ENCODE data around the gene BPIFB6. TPM values are rescaled to one million over a fixed set of nuclear protein-coding genes. Genes with fewer than 3 reads are reported as not detected.

BPIFB6 gene
- total RNA-seq, 6 donors from 2014 or later: not detected

DNA sequence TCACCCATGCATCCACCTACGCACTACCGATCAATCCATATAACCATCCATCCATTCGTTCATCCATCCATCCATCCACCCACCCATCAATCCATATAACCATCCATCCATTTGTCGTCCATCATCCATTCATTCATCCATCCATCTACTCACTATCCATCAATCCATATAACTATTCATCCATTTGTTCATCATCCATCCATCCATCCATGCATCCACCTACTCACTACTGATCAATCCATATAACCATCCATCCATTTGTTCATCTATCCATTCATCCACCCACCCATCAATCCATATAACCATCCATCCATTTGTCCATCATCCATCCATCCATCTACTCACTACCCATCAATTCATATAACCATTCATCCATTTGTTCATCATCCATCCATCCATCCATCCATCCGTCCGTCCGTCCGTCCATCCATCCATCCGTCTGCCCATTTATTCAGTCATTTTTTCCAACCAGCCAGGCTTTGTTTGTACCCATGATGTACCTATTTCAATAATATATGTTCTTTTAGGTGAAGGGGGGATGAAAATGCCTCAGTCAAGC lies 6.1 kb upstream of the BPIFB6 start:
- Histone ChIP-seq H3K4me3 (no peak overlapping the region), H3K4me1 (no peaks in the 10 kb centered on the region), H3K9me3 (no peaks in the 10 kb centered on the region), H3K27ac (no peak overlapping the region), H3K27me3 (no peaks in the 10 kb centered on the region), H3K36me3 (no peaks in the 10 kb centered on the region)
- no peak for ATAC-seq (ENCODE audit: low FRiP score in 2 of 2)
- 50 to 82% methylated on average over 9 of the region's 9 CpGs for WGBS, 2 donors
- DNase-seq: no peak
- TF ChIP-seq POLR2AphosphoS5 (IDR thresholded peaks at IDR 0.05): no peak
- TF ChIP-seq CTCF (IDR thresholded peaks at IDR 0.05): no peak
- TF ChIP-seq EP300 (IDR thresholded peaks at IDR 0.05): no peak

GRCh38 chr20:33026072-33026778 lies 5.2 kb upstream of the BPIFB6 start:
- TF ChIP-seq POLR2AphosphoS5 (IDR thresholded peaks at IDR 0.05): no peak
- WGBS, 2 donors: 50 to 57% methylated on average over 5 of the region's 5 CpGs
- ATAC-seq (ENCODE audit: low FRiP score in 2 of 2) (no peak), DNase-seq (no peak)
- Histone ChIP-seq H3K27ac (no peak overlapping the region), H3K27me3 (no peaks in the 10 kb centered on the region), H3K9me3 (no peaks in the 10 kb centered on the region), H3K36me3 (no peaks in the 10 kb centered on the region), H3K4me3 (no peak overlapping the region), H3K4me1 (no peaks in the 10 kb centered on the region)

DNA sequence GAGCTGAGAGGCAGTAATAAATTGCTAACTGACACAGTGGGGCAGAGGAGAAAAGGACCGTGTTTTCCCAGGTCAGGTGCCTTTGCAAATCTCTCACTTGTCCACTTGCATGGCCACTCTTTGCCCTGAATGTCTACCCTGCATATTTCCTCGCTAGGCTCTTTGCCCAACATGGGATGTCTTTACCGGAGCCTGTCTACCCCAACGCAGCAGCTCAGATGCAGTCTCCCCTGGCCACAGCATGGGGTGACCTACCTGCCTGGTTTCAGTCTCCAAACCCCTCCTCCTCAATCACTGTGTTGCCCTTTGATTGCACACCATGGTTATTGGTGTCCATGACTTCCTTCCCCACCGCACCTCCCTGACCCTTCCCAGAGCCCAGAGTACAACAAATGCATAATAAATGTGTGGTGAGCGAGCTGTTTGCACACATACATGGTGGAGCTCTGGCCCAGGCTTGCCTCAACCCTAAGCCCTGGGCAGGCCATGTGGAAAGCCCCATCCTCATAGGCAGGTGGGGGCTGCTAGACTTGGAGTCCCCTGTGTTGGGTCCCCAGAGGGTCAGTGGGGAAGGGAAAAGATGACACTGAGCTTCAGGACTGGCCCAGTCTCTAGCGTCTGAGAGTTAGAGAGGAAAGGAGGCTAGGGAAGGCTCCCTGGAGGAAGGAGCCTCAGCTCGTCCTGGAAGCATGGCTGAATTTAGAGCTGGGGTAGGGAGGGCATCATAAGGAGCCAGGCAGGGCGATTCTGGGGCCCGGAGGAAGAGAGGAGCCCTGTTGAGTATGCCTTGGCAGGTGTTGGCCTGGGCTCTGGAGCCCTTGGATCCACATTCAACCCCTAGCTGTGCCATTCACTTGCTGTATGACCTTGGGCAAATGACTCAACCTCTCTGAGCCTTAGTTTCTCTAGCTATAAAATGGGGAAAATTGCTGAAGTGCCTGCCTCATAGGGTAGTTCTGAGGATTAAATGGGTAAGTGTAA lies 4.4 kb upstream of the BPIFB6 start:
- H3K4me1 ChIP-seq: no peaks in the 10 kb centered on the region
- no peaks in the 10 kb centered on the region for H3K9me3 ChIP-seq
- WGBS, 2 donors: 71 to 75% methylated on average over 10 of the region's 10 CpGs
- H3K27ac ChIP-seq: no peak overlapping the region
- TF ChIP-seq EP300 (IDR thresholded peaks at IDR 0.05): no peak
- TF ChIP-seq POLR2A (IDR thresholded peaks at IDR 0.05): no peak
- TF ChIP-seq CTCF (IDR thresholded peaks at IDR 0.05): no peak
- TF ChIP-seq POLR2AphosphoS5 (IDR thresholded peaks at IDR 0.05): no peak
- H3K27me3 ChIP-seq: no peaks in the 10 kb centered on the region
- no peaks in the 10 kb centered on the region for H3K36me3 ChIP-seq
- H3K4me3 ChIP-seq: no peak overlapping the region
- DNase-seq: no peak
- no peak for ATAC-seq (ENCODE audit: low FRiP score in 2 of 2)

DNA sequence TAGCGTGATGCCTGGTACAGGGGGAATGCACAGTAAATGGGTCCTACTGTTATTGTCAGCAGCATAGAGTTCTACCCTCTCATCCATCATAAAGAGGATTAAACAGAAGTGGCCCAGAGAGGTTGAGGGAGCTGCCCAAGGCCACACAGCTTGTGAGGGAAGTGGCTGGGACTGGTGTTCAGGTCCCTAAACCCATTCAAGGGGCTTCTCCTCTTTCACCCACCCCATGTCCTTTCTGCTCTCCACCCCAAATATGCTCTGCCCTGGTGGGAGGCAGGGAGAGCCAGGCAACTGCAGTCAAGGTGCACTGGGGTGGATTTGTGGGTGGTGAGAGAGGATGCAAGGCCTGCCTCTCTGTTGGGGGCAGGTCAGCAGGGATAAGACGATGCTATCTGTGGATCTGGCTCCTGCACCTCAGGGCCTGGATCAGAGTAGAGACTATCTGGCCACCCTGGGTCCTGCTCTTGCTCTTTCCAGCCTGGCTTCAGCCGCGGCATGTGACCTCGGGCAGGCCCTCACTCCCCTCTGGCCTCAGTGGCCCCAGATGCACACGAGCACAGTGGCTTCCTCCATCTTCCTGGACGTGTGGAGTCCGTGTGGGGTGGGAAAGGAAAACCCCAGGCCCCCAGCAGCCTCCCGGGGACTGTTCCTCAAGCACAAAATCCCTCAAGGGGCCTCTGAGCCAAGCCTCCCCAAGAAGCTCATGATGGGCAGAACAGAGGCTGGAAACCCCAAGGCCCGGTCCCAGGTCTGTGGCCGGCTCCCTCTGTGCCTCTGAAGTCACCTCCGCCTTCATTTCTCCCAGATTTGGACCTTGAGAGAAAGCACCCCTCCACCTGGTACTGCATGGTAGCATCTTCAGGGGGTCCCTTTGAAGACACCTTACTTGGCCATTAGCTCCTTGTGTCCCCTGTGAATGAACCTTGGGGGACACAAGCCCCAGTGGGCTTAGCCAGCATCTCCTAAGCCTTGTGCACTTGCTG lies 3.4 kb upstream of the BPIFB6 start:
- ATAC-seq (ENCODE audit: low FRiP score in 2 of 2): no peak
- no peak for DNase-seq
- H3K4me3 ChIP-seq: no peak overlapping the region
- no peaks in the 10 kb centered on the region for H3K9me3 ChIP-seq
- H3K27ac ChIP-seq: no peak overlapping the region
- no peaks in the 10 kb centered on the region for H3K27me3 ChIP-seq
- no peaks in the 10 kb centered on the region for H3K4me1 ChIP-seq
- 78 to 83% methylated on average over 9 to 12 of the region's 12 CpGs for WGBS, 2 donors
- no peak for TF ChIP-seq EP300 (IDR thresholded peaks at IDR 0.05)
- no peak for TF ChIP-seq POLR2A (IDR thresholded peaks at IDR 0.05)
- TF ChIP-seq CTCF (IDR thresholded peaks at IDR 0.05): no peak
- TF ChIP-seq POLR2AphosphoS5 (IDR thresholded peaks at IDR 0.05): no peak
- H3K36me3 ChIP-seq: no peaks in the 10 kb centered on the region
